A673 (cell line): ENCODE results near the gene IGFALS.

Source experiments
- CTCF ChIP-seq: fragments of 300-800, 200-600 bp; sonication (generic); conservative IDR thresholded peaks from 2 replicates; pipeline ENCODE4 v1.5.1; 2017; ENCODE audit warnings: low read depth, mild to moderate bottlenecking, antibody characterized with exemption, low read length, moderate library complexity, mixed read lengths
- EZH2 ChIP-seq: fragments of 200-600 bp; sonication (generic); IDR thresholded peaks from 2 replicates; pipeline ENCODE4 v1.6.1; 2017; ENCODE audit warnings: borderline replicate concordance, low read depth, mild to moderate bottlenecking, mixed read lengths, antibody characterized with exemption, low read length; ENCODE audit not compliant: poor library complexity, severe bottlenecking

DNA sequence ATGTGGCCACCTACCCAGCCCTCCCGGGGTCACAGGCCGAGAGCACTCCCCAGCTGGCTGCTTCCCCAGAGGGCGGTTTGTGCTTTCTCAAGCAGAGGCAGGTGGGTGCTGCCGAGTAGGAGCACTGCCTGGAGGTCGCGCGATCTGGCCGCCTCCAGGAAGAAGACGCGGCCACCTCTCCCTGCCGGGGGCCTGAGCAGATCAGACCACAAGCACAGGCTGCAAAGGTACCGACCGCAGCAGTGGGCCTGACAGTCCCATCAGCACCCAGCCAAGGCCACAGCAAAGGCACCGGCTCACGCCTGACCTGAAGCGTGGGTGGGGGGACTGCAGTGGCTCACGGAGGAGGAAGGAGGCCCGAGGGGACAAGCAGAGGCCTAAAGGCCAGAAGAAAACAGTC is 15.2 kb upstream of the IGFALS start:
- TF ChIP-seq CTCF (no peak), EZH2 (no peak)
